Measurements from ENCODE around the gene OTUD5.

The OTUD5 gene

DNA sequence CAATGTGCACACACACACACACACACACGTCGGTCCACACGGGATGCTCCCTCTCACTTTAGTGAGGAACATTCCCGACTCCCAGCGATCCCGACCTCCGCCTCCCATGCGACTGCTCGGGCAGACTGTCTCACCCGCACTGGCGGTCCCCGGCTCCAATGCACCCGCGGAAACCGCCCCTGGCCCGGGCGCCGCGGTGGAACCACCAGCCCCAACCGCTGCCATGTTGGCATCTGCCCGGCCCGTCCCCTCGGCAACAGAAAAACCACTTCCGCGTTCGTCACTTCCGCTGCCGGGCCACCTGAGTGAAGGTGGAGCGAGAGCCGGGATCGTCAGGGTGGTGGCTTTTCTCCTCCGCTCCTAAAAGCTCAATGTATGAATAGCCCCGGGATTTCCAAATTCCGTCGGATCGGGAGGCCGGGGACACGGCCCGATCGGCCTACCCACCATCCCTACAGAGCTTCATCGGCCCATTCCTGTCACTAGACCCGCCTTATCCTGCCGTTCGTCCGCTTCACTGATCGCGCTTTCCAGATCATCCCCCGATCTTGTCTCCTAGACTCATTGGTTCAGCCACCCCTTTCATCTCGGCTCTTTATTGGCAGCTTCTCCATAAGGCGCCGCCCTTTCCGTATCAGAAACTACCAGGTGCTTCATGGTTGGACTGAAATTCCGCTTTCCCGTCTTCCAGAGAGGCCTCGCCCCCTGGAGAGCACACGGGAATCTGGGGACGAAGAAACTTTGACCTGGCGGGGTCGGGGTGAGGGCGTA is 45.8 kb downstream of the OTUD5 start, which contains the start of gene SLC35A2:
SLC35A2 (minus strand) TSS at position 235 of the 771 bp plus-strand sequence; CDS start at position 225, 10 bp downstream.
- TF ChIP-seq, protein P1, sequence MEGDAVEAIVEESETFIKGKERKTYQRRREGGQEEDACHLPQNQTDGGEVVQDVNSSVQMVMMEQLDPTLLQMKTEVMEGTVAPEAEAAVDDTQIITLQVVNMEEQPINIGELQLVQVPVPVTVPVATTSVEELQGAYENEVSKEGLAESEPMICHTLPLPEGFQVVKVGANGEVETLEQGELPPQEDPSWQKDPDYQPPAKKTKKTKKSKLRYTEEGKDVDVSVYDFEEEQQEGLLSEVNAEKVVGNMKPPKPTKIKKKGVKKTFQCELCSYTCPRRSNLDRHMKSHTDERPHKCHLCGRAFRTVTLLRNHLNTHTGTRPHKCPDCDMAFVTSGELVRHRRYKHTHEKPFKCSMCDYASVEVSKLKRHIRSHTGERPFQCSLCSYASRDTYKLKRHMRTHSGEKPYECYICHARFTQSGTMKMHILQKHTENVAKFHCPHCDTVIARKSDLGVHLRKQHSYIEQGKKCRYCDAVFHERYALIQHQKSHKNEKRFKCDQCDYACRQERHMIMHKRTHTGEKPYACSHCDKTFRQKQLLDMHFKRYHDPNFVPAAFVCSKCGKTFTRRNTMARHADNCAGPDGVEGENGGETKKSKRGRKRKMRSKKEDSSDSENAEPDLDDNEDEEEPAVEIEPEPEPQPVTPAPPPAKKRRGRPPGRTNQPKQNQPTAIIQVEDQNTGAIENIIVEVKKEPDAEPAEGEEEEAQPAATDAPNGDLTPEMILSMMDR (IDR thresholded peaks at IDR 0.05; ENCODE audit: borderline replicate concordance, insufficient read depth, low read depth, low read length): no peak
- peak within 1 kb of the TSS; percentile 74 for H3K4me3 ChIP-seq (ENCODE audit: low read depth, low read length)

DNA sequence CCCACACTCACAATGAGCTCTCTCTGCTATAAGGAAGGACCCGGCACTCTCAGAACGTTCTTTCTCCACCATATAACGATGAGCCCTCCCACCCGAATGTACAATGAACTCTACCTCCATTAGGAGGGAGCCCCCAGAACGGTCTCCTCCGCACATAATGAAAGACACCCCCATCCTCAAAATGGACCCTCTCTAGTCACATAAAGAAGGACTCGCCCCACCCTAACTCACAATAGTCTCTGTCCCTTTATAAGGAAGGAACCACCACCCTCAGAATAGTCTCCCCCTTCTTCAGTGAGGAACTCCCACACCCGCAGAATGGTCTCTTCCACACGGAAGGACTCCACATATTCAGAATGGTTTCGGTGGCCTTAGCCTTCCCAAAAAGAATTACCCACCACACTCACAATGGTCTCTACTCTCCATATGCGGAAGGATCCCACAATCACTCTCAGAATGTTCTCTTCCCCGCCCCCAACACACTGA is 46.4 kb downstream of the OTUD5 start:
- TF ChIP-seq, protein P1 (IDR thresholded peaks at IDR 0.05; ENCODE audit: borderline replicate concordance, insufficient read depth, low read depth, low read length): no peak
- peak overlapping the region; percentile 74 for H3K4me3 ChIP-seq (ENCODE audit: low read depth, low read length)

DNA sequence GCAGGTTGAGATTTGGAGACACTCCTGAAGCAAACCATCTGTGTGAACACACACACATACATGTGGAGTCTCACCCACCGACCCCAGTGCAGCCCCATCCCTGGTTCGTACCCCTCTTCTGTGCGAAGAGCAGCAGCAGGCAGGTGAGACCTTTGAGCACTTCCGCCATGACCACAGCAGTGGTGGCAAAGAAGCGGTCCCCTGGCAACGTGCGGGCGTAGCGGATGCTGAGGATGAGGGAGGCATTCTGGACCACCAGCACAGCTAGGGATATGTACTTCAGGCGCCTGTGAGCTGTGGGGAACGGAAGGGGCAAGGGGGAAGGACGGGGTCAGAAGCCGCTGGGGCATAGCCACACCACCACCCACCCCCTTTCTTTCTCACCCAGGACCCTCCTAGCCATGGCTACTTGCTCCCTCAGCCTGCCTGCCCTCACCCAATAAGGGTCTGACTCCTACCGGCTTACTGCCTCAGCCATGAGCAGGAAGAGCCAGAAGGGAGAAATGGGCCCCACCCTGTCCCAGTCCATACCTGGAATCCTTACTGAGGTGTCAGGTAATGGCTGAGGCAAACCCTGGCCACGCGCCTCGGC is 47.6 kb downstream of the OTUD5 start:
- no peak overlapping the region for H3K4me3 ChIP-seq (ENCODE audit: low read depth, low read length)
- TF ChIP-seq, protein P1 (IDR thresholded peaks at IDR 0.05; ENCODE audit: borderline replicate concordance, insufficient read depth, low read depth, low read length): no peak

DNA sequence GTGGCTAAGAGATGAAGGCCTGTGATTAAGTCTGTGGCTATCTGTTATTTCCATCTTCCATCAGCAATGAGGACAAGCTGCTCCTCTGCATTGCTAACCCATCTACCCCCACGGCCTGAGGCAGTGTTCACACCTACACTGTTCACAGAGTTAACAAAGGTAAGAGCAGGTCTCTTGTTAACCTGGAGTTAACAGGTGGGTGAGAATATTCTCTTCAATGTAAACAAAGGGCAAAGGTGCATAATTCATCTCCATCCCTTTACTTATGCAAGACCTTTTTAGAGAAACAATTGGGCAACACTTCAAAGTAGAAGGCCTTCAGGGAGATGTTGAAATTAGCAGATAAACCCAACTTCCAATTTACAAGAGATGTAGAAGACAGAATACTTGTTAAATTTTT is 48.8 kb downstream of the OTUD5 start:
- TF ChIP-seq, protein P1 (IDR thresholded peaks at IDR 0.05; ENCODE audit: borderline replicate concordance, insufficient read depth, low read depth, low read length): no peak
- H3K4me3 ChIP-seq (ENCODE audit: low read depth, low read length): no peak overlapping the region

DNA sequence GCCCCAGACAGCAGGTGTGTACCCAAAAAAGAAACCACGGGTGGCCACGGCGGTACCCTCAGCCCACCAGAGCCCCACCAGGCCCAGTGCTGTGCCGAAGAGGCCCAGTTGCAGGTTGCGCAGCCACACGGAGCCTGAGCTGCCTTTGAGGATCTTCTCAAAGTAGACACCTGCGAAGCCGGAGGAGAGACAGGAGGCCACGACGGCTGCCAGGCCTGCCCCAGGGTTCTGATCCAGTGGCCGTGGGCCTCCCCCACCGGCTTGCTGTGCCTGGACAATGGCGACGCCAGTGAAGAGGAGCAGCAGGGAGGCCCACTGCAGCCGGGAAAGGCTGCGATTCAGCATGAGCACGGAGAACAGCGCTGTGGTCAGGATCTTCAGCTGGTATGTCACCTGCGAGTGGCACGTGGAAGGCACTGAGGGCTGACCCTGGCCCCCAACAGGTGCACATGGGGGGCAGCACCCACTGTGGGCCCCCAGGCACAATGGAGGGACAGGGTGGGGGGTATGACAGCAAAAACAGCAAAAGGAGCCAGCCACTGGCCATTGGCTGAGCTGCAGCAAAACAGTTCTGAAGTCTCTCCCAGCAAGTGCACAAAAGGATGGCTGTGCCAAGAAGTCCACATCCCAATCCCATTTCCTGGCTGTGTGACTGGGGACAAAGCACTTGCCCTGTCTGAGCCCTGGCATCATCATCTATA is 52.2 kb downstream of the OTUD5 start:
- TF ChIP-seq, protein P1 (IDR thresholded peaks at IDR 0.05; ENCODE audit: borderline replicate concordance, insufficient read depth, low read depth, low read length): no peak
- H3K4me3 ChIP-seq (ENCODE audit: low read depth, low read length): no peak overlapping the region

DNA sequence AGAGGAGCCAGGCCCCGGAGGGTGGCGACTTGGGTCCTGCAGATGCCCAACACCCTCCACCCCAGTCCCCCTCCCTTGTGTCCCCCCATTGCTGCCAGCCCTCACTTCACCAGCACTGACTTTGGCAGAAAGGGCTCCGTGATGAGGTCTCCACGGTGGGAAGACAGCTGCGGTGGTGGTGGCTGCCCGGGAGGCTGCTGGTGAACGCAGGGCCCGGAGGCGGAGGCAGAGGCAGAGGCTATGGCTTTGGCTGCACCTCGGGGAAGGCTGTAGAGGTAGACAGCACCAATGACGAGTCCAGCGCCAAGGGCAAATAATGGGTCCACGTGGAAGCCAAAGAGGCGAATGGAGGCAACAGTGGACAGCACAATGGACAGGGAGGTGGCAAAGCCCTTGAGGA is 52.8 kb downstream of the OTUD5 start:
- TF ChIP-seq, protein P1 (IDR thresholded peaks at IDR 0.05; ENCODE audit: borderline replicate concordance, insufficient read depth, low read depth, low read length): no peak

More for the DNA sequence above, 52.8 kb downstream of the OTUD5 start:
- no peak overlapping the region for H3K4me3 ChIP-seq (ENCODE audit: low read depth, low read length)

Data from GM12875 (cell line).